Nephron (organoid): ENCODE measurements around the gene DDX42.
A peak's percentile ranks its signal among the peaks of the same experiment; 100 is the strongest.

Experiments
- H3K27ac Mint-ChIP-seq, 3 experiments: 2 replicates each; pipeline ENCODE4 v1.8.0; 2020; ENCODE audit warnings: mixed read lengths in 3 of 3, mild to moderate bottlenecking in 2 of 3, moderate library complexity in 1 of 3
- H3K27me3 Mint-ChIP-seq: 2 replicates; pipeline ENCODE4 v1.8.0; 2021; ENCODE audit warnings: low read depth, mild to moderate bottlenecking, moderate library complexity, mixed read lengths
- H3K36me3 Mint-ChIP-seq: 2 replicates; pipeline ENCODE4 v1.8.0; 2020; ENCODE audit warnings: low read depth, mixed read lengths
- H3K4me1 Mint-ChIP-seq: 2 replicates; pipeline ENCODE4 v1.8.0; 2020; ENCODE audit warnings: mixed read lengths
- H3K4me3 Mint-ChIP-seq, 3 experiments: 2 replicates each; pipeline ENCODE4 v1.8.0; 2020; ENCODE audit warnings: mild to moderate bottlenecking in 3 of 3, mixed read lengths in 3 of 3, moderate library complexity in 2 of 3
- H3K9me3 Mint-ChIP-seq: 2 replicates; pipeline ENCODE4 v1.8.0; 2020; ENCODE audit warnings: mixed read lengths
- TF ChIP-seq, protein P1 (sequence below), 3 experiments: fragments of 200-600 bp; sonication (generic); IDR thresholded peaks; one replicate each; pipeline ENCODE4 v1.5.0; 2021; ENCODE audit warnings: antibody characterized with exemption in 3 of 3; ENCODE audit not compliant: unreplicated experiment in 3 of 3

DDX42 gene

DNA sequence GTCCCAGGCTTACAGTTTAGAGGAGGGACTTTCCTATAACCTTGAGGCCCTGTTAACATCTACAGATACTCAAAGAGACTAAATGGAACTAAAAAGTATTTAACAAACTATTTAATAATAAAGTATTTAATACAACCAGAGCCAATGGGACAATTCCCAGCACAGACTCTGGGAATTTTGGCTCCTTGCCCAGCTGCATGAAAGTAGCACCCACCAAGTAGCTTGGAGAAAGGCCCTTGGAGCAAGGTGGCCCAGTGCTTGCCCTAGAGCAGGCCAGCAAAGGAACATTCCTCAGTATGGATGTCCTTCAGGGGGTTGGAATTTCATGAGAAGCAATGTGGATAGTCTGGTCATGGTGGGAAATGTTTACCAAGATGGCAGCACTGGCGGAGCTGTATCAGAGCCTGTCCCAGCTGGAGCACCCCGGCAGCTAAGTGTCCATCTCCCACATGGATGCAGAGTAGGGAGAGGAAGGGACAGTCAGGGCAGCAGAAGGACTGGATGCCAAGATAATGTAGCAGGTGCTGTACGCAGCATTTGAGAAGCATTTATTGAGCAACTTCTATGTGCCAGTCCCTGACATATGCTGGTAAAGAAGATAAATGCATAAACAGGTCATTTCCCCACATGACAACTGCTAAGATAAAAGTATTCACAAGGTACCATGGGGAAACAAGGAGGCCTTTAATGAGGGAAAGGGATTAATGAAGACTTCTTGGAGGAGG is 73.7 kb downstream of the DDX42 start:
- TF ChIP-seq, protein P1, sequence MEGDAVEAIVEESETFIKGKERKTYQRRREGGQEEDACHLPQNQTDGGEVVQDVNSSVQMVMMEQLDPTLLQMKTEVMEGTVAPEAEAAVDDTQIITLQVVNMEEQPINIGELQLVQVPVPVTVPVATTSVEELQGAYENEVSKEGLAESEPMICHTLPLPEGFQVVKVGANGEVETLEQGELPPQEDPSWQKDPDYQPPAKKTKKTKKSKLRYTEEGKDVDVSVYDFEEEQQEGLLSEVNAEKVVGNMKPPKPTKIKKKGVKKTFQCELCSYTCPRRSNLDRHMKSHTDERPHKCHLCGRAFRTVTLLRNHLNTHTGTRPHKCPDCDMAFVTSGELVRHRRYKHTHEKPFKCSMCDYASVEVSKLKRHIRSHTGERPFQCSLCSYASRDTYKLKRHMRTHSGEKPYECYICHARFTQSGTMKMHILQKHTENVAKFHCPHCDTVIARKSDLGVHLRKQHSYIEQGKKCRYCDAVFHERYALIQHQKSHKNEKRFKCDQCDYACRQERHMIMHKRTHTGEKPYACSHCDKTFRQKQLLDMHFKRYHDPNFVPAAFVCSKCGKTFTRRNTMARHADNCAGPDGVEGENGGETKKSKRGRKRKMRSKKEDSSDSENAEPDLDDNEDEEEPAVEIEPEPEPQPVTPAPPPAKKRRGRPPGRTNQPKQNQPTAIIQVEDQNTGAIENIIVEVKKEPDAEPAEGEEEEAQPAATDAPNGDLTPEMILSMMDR (IDR thresholded peaks at IDR 0.05; ENCODE audit: unreplicated experiment in 3 of 3), result no peak
- H3K4me3 Mint-ChIP-seq, result peak overlapping the region; percentile 23 to 61 (median 26)
- H3K27me3 Mint-ChIP-seq, result peaks cover 4% of the 10 kb centered on the region
- peaks cover 4% of the 10 kb centered on the region for H3K9me3 Mint-ChIP-seq
- H3K4me1 Mint-ChIP-seq, result peaks cover 14% of the 10 kb centered on the region
- H3K36me3 Mint-ChIP-seq, result no peaks in the 10 kb centered on the region
- peak overlapping the region in 2 of 3 experiments; percentile 34 to 74 for H3K27ac Mint-ChIP-seq

DNA sequence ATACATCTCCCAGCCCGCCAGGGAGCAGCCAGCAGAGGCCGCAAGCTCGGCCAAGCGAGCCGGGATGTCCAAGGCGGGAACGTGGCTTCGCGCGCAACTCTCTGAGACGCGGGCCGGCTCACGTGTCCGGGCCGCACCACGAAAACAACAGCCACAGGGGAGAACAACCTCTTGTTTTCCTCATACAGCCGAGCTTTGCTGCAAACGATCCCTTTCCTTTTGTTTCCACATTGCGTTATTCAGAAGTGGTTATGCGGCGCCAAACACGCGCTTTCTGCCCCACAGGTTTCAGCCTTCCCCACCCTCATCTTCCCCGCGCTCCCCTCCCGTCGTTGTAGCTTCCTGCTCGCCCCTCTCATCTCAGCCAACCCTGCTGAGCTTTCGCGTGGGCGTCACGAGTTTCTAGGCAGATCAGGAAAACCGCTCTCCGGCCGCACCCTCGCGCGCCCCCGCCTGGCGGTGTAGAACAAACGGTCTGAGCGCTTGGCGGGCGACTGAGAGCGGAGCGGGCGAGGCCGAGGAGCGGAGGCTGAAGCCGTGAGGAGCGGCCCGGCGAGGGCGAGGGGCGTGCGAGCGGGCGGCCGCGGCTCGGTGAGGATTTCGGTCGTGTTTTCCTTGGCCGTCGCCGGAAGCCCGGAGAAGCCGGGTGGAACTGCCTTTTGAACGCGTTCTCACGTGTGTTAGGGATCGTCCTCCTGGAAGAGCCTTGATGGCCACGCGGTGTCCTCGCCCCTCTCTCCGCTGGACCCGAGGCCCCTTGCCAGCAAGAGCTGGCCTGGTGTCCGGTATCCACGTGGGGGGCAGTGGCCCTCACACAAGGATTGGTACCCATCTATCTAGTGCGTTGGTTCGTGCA is 75.1 kb downstream of the DDX42 start:
- peaks cover 4% of the 10 kb centered on the region for H3K27me3 Mint-ChIP-seq
- peak overlapping the region; percentile 79 to 92 (median 82) for H3K27ac Mint-ChIP-seq
- H3K4me1 Mint-ChIP-seq, result peaks cover 9% of the 10 kb centered on the region
- H3K4me3 Mint-ChIP-seq, result peak overlapping the region; percentile 69 to 84 (median 73)
- TF ChIP-seq, protein P1 (IDR thresholded peaks at IDR 0.05; ENCODE audit: unreplicated experiment in 3 of 3), result peak; percentile 51 to 70 (median 52)
- H3K9me3 Mint-ChIP-seq, result peaks cover 4% of the 10 kb centered on the region
- H3K36me3 Mint-ChIP-seq, result no peaks in the 10 kb centered on the region

DNA sequence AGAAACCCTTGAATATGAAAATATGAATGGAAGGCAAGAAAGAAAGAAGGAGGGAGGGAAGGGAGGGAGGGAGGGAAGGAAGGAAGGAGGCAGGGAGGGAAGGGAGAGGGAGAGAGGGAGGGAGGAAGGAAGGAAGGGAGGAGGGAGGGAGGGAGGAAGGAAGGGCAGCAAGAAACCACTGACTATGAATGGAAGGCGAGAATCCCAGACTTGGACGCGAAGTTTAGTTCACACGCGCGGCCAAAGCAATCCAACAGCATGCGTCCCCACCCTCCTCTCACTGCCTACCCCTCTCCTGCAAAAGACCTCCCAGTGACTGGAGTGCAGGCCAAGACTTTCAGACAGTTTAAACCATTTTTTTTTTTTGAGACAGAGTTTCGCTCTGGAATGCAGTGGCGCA is 76.4 kb downstream of the DDX42 start:
- no peaks in the 10 kb centered on the region for H3K36me3 Mint-ChIP-seq
- no peak overlapping the region for H3K4me3 Mint-ChIP-seq
- H3K27me3 Mint-ChIP-seq, result peaks cover 14% of the 10 kb centered on the region
- H3K9me3 Mint-ChIP-seq, result peaks cover 4% of the 10 kb centered on the region
- H3K4me1 Mint-ChIP-seq, result peaks cover 5% of the 10 kb centered on the region
- H3K27ac Mint-ChIP-seq, result no peak overlapping the region
- TF ChIP-seq, protein P1 (IDR thresholded peaks at IDR 0.05; ENCODE audit: unreplicated experiment in 3 of 3), result no peak

DNA sequence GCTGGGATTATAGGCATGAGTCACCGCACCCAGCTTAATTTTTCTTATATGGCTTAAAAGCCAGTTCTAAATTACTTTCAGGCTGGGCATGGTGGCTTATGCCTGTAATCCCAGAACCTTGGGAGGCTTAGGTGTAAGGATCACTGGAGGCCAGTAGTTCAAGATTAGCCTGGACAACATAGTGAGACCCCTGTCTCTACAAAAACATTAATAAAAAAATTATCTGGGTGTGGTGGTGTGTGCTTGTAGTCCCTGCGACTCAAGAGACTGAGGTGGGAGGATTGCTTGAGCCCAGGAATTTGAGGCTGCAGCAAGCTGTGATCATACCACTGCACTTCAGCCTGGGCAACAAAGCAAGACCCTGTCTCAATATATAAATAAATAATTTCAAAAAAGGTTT is 79.3 kb downstream of the DDX42 start:
- H3K27me3 Mint-ChIP-seq, result peaks cover 18% of the 10 kb centered on the region
- no peak overlapping the region for H3K27ac Mint-ChIP-seq
- H3K4me3 Mint-ChIP-seq, result no peak overlapping the region
- no peaks in the 10 kb centered on the region for H3K36me3 Mint-ChIP-seq
- peaks cover 5% of the 10 kb centered on the region for H3K4me1 Mint-ChIP-seq
- TF ChIP-seq, protein P1 (IDR thresholded peaks at IDR 0.05; ENCODE audit: unreplicated experiment in 3 of 3), result no peak
- H3K9me3 Mint-ChIP-seq, result no peaks in the 10 kb centered on the region

DNA sequence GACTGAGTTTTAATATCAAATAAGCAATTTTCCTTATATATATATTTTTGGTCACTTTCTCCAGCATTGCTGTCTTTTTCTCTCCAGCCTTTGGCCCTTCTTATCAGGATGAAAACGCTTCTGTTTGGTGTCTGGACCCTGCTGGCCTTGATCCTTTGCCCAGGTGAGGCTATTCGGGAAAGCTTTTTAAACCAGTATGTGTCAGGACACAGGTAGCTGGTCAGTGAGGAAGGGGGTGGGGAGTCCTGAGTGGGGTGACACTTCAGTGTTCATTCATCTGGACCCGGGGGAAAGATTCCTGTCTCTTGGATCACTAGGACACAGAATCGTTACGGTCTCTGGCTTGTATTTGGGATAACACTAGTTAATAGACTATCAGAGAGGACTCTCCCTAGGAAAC is 80.7 kb downstream of the DDX42 start:
- no peaks in the 10 kb centered on the region for H3K9me3 Mint-ChIP-seq
- TF ChIP-seq, protein P1 (IDR thresholded peaks at IDR 0.05; ENCODE audit: unreplicated experiment in 3 of 3), result no peak
- H3K27ac Mint-ChIP-seq, result no peak overlapping the region
- H3K4me3 Mint-ChIP-seq, result no peak overlapping the region
- no peaks in the 10 kb centered on the region for H3K4me1 Mint-ChIP-seq
- H3K36me3 Mint-ChIP-seq, result no peaks in the 10 kb centered on the region
- H3K27me3 Mint-ChIP-seq, result peaks cover 22% of the 10 kb centered on the region
